Ishikawa (cell line): Measurements from ENCODE around the gene DOLK.

Experiments used
- CEBPB ChIP-seq: IDR thresholded peaks from 2 replicates; pipeline ENCODE4 v1.6.1; 2012
- CREB1 ChIP-seq: IDR thresholded peaks from 2 replicates; pipeline ENCODE4 v1.6.1; 2012; ENCODE audit warnings: low read depth
- EP300 ChIP-seq: IDR thresholded peaks from 2 replicates; pipeline ENCODE4 v1.6.1; 2012; ENCODE audit warnings: borderline replicate concordance
- FOXM1 ChIP-seq: IDR thresholded peaks from 2 replicates; pipeline ENCODE4 v1.6.1; 2012; ENCODE audit warnings: low read depth, borderline replicate concordance
- MAX ChIP-seq: IDR thresholded peaks from 2 replicates; pipeline ENCODE4 v1.6.1; 2012
- RAD21 ChIP-seq: IDR thresholded peaks from 2 replicates; pipeline ENCODE4 v1.6.1; 2012; ENCODE audit warnings: low read depth
- TAF1 ChIP-seq: IDR thresholded peaks from 2 replicates; pipeline ENCODE4 v1.6.1; 2012; ENCODE audit warnings: low read depth, mild to moderate bottlenecking
- TCF12 ChIP-seq: IDR thresholded peaks from 2 replicates; pipeline ENCODE4 v1.6.1; 2012; ENCODE audit warnings: low read depth
- TEAD4 ChIP-seq: IDR thresholded peaks from 2 replicates; pipeline ENCODE4 v1.6.1; 2012
- YY1 ChIP-seq: IDR thresholded peaks from 2 replicates; pipeline ENCODE4 v1.6.1; 2012; ENCODE audit warnings: low read depth
- ZBTB7A ChIP-seq: IDR thresholded peaks from 2 replicates; pipeline ENCODE4 v1.6.1; 2012; ENCODE audit warnings: low read depth
- TF ChIP-seq, protein P1 (sequence below): IDR thresholded peaks from 2 replicates; pipeline ENCODE4 v1.6.1; 2012; ENCODE audit warnings: low read depth, mild to moderate bottlenecking

- no peak for TF ChIP-seq CEBPB
- no peak for TF ChIP-seq TAF1
- TF ChIP-seq, protein P1, sequence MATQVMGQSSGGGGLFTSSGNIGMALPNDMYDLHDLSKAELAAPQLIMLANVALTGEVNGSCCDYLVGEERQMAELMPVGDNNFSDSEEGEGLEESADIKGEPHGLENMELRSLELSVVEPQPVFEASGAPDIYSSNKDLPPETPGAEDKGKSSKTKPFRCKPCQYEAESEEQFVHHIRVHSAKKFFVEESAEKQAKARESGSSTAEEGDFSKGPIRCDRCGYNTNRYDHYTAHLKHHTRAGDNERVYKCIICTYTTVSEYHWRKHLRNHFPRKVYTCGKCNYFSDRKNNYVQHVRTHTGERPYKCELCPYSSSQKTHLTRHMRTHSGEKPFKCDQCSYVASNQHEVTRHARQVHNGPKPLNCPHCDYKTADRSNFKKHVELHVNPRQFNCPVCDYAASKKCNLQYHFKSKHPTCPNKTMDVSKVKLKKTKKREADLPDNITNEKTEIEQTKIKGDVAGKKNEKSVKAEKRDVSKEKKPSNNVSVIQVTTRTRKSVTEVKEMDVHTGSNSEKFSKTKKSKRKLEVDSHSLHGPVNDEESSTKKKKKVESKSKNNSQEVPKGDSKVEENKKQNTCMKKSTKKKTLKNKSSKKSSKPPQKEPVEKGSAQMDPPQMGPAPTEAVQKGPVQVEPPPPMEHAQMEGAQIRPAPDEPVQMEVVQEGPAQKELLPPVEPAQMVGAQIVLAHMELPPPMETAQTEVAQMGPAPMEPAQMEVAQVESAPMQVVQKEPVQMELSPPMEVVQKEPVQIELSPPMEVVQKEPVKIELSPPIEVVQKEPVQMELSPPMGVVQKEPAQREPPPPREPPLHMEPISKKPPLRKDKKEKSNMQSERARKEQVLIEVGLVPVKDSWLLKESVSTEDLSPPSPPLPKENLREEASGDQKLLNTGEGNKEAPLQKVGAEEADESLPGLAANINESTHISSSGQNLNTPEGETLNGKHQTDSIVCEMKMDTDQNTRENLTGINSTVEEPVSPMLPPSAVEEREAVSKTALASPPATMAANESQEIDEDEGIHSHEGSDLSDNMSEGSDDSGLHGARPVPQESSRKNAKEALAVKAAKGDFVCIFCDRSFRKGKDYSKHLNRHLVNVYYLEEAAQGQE = no peak
- no peak for TF ChIP-seq EP300
- TF ChIP-seq YY1 = no peak
- TF ChIP-seq CREB1 = no peak
- TF ChIP-seq TEAD4 = no peak
- TF ChIP-seq FOXM1 = no peak
- TF ChIP-seq TCF12 = no peak
- TF ChIP-seq MAX = no peak
- no peak for TF ChIP-seq RAD21
- no peak; the same call in 1 of the 2 replicates for TF ChIP-seq ZBTB7A
Measured at GRCh38 chr9:128921881-128922763, 25.3 kb downstream of the DOLK start.
